Spleen (tissue), 11 donors: Measurements from ENCODE around the gene ERG. TPM values are rescaled to one million over a fixed set of nuclear protein-coding genes. Genes with fewer than 3 reads are reported as not detected.
A peak's percentile ranks its signal among the peaks of the same experiment; 100 is the strongest.

Experiments used
- DNase-seq: peaks from one replicate; pipeline ENCODE4 v3.0.0-alpha.2; 2020
- H3K27ac ChIP-seq, 8 donors: fragments of 200-600 bp; sonication (generic) in 7 of 8; 1 replicate in 4 of 8; 2 replicates in 4 of 8; pipeline versions ENCODE4 v1.5.0 to v1.8.0; 2016 to 2021; ENCODE audit warnings: inconsistent platforms in 4 of 8, mild to moderate bottlenecking in 4 of 8, moderate library complexity in 1 of 8
- H3K27me3 ChIP-seq, 7 donors: fragments of 200-600 bp; sonication (generic) in 6 of 7; replicated peaks in 1 of 7; 1 replicate in 4 of 7; 2 replicates in 3 of 7; pipeline versions ENCODE4 v1.5.0 to v1.8.0; 2016 to 2021; ENCODE audit warnings: inconsistent platforms in 3 of 7, mild to moderate bottlenecking in 1 of 7
- H3K36me3 ChIP-seq, 6 donors: fragments of 200-600 bp; sonication (generic) in 5 of 6; 1 replicate in 4 of 6; 2 replicates in 2 of 6; pipeline versions ENCODE4 v1.5.0 to v1.8.0; 2016 to 2021; ENCODE audit warnings: inconsistent platforms in 2 of 6
- H3K4me1 ChIP-seq, 6 donors: fragments of 200-600 bp; sonication (generic) in 5 of 6; 1 replicate in 3 of 6; 2 replicates in 3 of 6; pipeline versions ENCODE4 v1.5.0 to v1.8.0; 2016 to 2021; ENCODE audit warnings: inconsistent platforms in 3 of 6
- H3K4me3 ChIP-seq, 8 donors: fragments of 200-600 bp; sonication (generic) in 7 of 8; 1 replicate in 4 of 8; 2 replicates in 4 of 8; pipeline versions ENCODE4 v1.5.0 to v1.8.0; 2016 to 2021; ENCODE audit warnings: inconsistent platforms in 4 of 8, mild to moderate bottlenecking in 4 of 8, moderate library complexity in 2 of 8
- H3K9me3 ChIP-seq, 8 donors: fragments of 200-600 bp; sonication (generic) in 7 of 8; 1 replicate in 4 of 8; 2 replicates in 4 of 8; pipeline versions ENCODE4 v1.5.0 to v1.8.0; 2016 to 2021; ENCODE audit warnings: inconsistent platforms in 4 of 8
- POLR2A ChIP-seq, 3 donors: fragments of 450-650 bp; IDR thresholded peaks; one replicate each; pipeline ENCODE4 v1.5.1; 2017; ENCODE audit warnings: antibody characterized with exemption in 3 of 3, mild to moderate bottlenecking in 1 of 3
- POLR2AphosphoS5 ChIP-seq, 3 donors: sonication (generic); formaldehyde crosslinking; IDR thresholded peaks; one replicate each; pipeline ENCODE4 v1.5.1; 2017; ENCODE audit warnings: antibody characterized with exemption in 3 of 3
- WGBS, 5 donors: extraction: QIAGEN DNeasy Blood & Tissue Kit in 3 of 5; methylation state at CpG; one replicate each; pipeline versions ENCODE4 v1.1.5 to v1.1.7; 2013 to 2018; 5-methylcytosine and 5-hydroxymethylcytosine counted together
- intact Hi-C: fragments of 100-400 bp; cut with DNase I; formaldehyde crosslinking; loops from one replicate; pipeline ENCODE4 v1.15.0; 2023; ENCODE audit warnings: low total_unique reads
- polyA plus RNA-seq, 3 donors: library from polyadenylated mRNA; stranded (reverse); fragments of 200-250 nt; gene quantifications; one replicate each; pipeline ENCODE4 v1.2.1, GENCODE V29; 2013
- total RNA-seq, 7 donors: library from RNA; depleted of rRNA in 3 of 7; stranded (reverse); fragments of >200 nt in 3 of 7; fragmentation: NEBNext Ultra II Directional in 4 of 7; extraction: Animal tissue kit (Norgen Biotek cat#: 25700) in 4 of 7; gene quantifications; one replicate each; pipeline versions ENCODE4 v1.1.0 to v1.2.1, GENCODE V29; 2016 to 2021
- TF ChIP-seq, protein P1 (sequence below), 11 experiments: fragments of 200-600 bp in 7 of 11; fragments of 450-650 bp in 4 of 11; sonication (generic) in 4 of 11; IDR thresholded peaks in 8 of 11; conservative IDR thresholded peaks in 3 of 11; 1 replicate in 7 of 11; 2 replicates in 4 of 11; pipeline versions ENCODE4 v1.4.0 to v1.8.0; 2016 to 2021; ENCODE audit warnings: antibody characterized with exemption in 11 of 11, inconsistent platforms in 4 of 11, mild to moderate bottlenecking in 1 of 11
- donor health status: healthy with polysubstance abuse.
- donor health status: DM: no; HTN: no; CAD: no; lungs with moderate emphysema.
- donor health status: DM: no; HTN: no; CAD: no.
- donor health status: Bipolar disorder and iron deficiency.
- donor health status: healthy.
- donor health status: DM: no; HTN: no; CAD: no.
- donor health status: DM: yes; HTN: yes; CAD: no.

The ERG gene
- total and polyA plus RNA-seq, 10 donors, result 7.3 to 93.8 (median 57.5) TPM

DNA sequence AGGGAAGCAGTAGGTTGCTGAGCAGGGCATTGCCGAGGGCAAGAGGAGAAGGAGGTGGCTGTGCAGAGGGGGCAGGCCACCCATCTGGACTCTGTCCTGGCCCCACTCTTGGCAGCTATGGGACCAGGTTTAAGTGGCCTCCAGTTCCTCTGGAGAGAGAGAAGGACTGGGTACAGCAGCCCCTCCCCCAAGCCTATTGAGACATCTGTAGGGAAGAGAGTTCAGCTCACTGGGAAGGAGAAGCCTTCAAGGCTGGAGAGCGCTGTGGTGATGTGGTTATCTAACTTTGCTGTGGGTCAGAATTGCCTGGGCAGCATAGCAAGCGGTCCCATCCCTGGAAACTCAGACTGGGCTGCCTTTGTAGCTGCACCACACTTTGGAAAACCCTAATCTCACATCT lies 147.6 kb downstream of the ERG start:
- Histone ChIP-seq H3K4me1 (peaks cover 5 to 26% (median 12%) of the 10 kb centered on the region in 6 donors), H3K27me3 (peaks cover 0 to 8% (median 0%) of the 10 kb centered on the region in 7 donors), H3K27ac (peak overlapping the region in 4 of 8 donors; percentile 45 to 67 (median 64)), H3K9me3 (no peaks in the 10 kb centered on the region), H3K36me3 (no peaks in the 10 kb centered on the region), H3K4me3 (no peak overlapping the region)
- intact Hi-C loops, result loop anchor here (5.0 kb wide), 1 partner anchor 133 kb away; no protein-coding TSS in a partner anchor
- 77 to 98% (median 88%) methylated on average over 3 of the region's 3 CpGs for WGBS, 5 donors
- DNase-seq, result no peak
- TF ChIP-seq, protein P1, sequence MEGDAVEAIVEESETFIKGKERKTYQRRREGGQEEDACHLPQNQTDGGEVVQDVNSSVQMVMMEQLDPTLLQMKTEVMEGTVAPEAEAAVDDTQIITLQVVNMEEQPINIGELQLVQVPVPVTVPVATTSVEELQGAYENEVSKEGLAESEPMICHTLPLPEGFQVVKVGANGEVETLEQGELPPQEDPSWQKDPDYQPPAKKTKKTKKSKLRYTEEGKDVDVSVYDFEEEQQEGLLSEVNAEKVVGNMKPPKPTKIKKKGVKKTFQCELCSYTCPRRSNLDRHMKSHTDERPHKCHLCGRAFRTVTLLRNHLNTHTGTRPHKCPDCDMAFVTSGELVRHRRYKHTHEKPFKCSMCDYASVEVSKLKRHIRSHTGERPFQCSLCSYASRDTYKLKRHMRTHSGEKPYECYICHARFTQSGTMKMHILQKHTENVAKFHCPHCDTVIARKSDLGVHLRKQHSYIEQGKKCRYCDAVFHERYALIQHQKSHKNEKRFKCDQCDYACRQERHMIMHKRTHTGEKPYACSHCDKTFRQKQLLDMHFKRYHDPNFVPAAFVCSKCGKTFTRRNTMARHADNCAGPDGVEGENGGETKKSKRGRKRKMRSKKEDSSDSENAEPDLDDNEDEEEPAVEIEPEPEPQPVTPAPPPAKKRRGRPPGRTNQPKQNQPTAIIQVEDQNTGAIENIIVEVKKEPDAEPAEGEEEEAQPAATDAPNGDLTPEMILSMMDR (IDR thresholded peaks at IDR 0.05 in 8 of 11, conservative IDR thresholded peaks at IDR 0.05 in 3 of 11), result no peak
- no peak for TF ChIP-seq POLR2AphosphoS5 (IDR thresholded peaks at IDR 0.05)
- TF ChIP-seq POLR2A (IDR thresholded peaks at IDR 0.05), result no peak

GRCh38 chr21:38349977-38350376 lies 148.3 kb downstream of the ERG start:
- TF ChIP-seq POLR2AphosphoS5 (IDR thresholded peaks at IDR 0.05) (no peak), POLR2A (IDR thresholded peaks at IDR 0.05) (no peak)
- TF ChIP-seq, protein P1 (IDR thresholded peaks at IDR 0.05 in 8 of 11, conservative IDR thresholded peaks at IDR 0.05 in 3 of 11), result no peak
- Histone ChIP-seq H3K27me3 (peaks cover 0 to under 1% (median 0%) of the 10 kb centered on the region in 7 donors), H3K4me3 (no peak overlapping the region), H3K4me1 (peaks cover 5 to 23% (median 11%) of the 10 kb centered on the region in 6 donors), H3K9me3 (no peaks in the 10 kb centered on the region), H3K36me3 (no peaks in the 10 kb centered on the region), H3K27ac (no peak overlapping the region)
- intact Hi-C loops, result loop anchor here (5.0 kb wide), 1 partner anchor 133 kb away; no protein-coding TSS in a partner anchor
- 91 to 98% (median 96%) methylated on average over 2 of the region's 2 CpGs for WGBS, 5 donors
- no peak for DNase-seq

DNA sequence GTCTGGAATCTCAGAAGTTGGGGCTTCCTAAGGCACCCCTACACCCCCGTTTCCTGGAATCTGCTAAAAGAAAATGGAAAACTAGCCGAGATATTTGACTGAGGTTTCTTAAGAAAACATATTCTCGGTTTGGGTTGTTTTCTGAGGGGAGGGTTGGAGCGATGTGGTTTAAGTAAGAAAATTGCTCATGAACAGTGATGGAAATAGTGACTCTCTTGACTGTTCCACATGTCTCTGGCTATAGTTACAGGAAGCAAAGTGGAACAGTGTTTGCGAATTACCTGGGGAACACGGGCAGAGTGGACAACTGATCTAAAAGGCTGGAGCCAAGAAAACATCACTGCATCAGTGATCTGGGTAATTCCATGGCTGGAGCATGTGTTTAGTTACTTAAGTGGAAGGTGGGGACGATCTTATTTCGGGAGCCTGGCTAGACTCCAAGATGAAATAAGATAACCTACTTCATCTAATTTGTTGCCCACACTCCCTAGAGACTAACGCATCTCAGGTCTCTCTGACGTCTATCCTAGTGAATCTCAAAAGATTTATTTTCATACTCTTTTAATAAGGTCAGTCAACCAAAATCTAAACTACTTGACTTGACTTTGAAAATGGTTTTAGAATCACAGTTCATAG lies 149.0 kb downstream of the ERG start:
- 69 to 82% (median 75%) methylated on average over 10 of the region's 10 CpGs for WGBS, 5 donors
- H3K27ac ChIP-seq, result no peak overlapping the region
- TF ChIP-seq POLR2A (IDR thresholded peaks at IDR 0.05) (no peak), POLR2AphosphoS5 (IDR thresholded peaks at IDR 0.05) (no peak)
- TF ChIP-seq, protein P1 (IDR thresholded peaks at IDR 0.05 in 8 of 11, conservative IDR thresholded peaks at IDR 0.05 in 3 of 11), result no peak
- peaks cover 5 to 23% (median 11%) of the 10 kb centered on the region in 6 donors for H3K4me1 ChIP-seq
- H3K36me3 ChIP-seq, result no peaks in the 10 kb centered on the region
- intact Hi-C loops, result no loop called here
- H3K4me3 ChIP-seq, result no peak overlapping the region
- no peak for DNase-seq
- H3K27me3 ChIP-seq, result no peaks in the 10 kb centered on the region
- no peaks in the 10 kb centered on the region for H3K9me3 ChIP-seq

GRCh38 chr21:38346286-38346685 lies 152.0 kb downstream of the ERG start:
- Histone ChIP-seq H3K4me3 (no peak overlapping the region), H3K9me3 (no peaks in the 10 kb centered on the region), H3K27me3 (peaks cover 0 to 4% (median 0%) of the 10 kb centered on the region in 7 donors), H3K27ac (no peak overlapping the region), H3K36me3 (no peaks in the 10 kb centered on the region), H3K4me1 (peaks cover 0 to 6% (median 3%) of the 10 kb centered on the region in 6 donors)
- no peak for DNase-seq
- WGBS, 5 donors, result 63 to 79% (median 66%) methylated on average over 5 of the region's 5 CpGs
- no peak for TF ChIP-seq POLR2A (IDR thresholded peaks at IDR 0.05)
- TF ChIP-seq, protein P1 (IDR thresholded peaks at IDR 0.05 in 8 of 11, conservative IDR thresholded peaks at IDR 0.05 in 3 of 11), result no peak
- TF ChIP-seq POLR2AphosphoS5 (IDR thresholded peaks at IDR 0.05), result no peak
- intact Hi-C loops, result no loop called here
